ENCODE data around the gene LRRC8B. TPM values are rescaled to one million over a fixed set of nuclear protein-coding genes. Genes with fewer than 3 reads are reported as not detected.

The LRRC8B gene
- total RNA-seq, 1 experiment from 2014 or later, result 42.9 TPM

- H3K9me3 Mint-ChIP-seq (ENCODE audit: low read depth, unreplicated experiment), result no peaks in the 10 kb centered on the region
- TF ChIP-seq CTCF (IDR thresholded peaks at IDR 0.05; ENCODE audit: unreplicated experiment), result no peak
- DNase-seq, result no peak
- no peak overlapping the region for H3K27ac Mint-ChIP-seq (ENCODE audit: unreplicated experiment)
- intact Hi-C loops (cut with micrococcal nuclease; ENCODE audit: unreplicated experiment), result loop anchor here (10.0 kb wide), 1 partner anchor 369 kb away; no protein-coding TSS in a partner anchor
- peaks cover 11% of the 10 kb centered on the region for H3K4me1 Mint-ChIP-seq (ENCODE audit: low read depth, unreplicated experiment)
- peaks cover 17% of the 10 kb centered on the region for H3K36me3 Mint-ChIP-seq (ENCODE audit: insufficient read depth, unreplicated experiment)
- CTCF ChIA-PET, result no interaction called here
- no peak overlapping the region for H3K4me3 Mint-ChIP-seq (ENCODE audit: low read depth, unreplicated experiment)
- BruUV-seq (replicated peaks), result no TSS peak
- no peaks in the 10 kb centered on the region for H3K27me3 Mint-ChIP-seq (ENCODE audit: unreplicated experiment)
These were observed 111.5 kb downstream of the LRRC8B start for GRCh38 chr1:89635825-89636815.

- DNase-seq, result no peak
- Mint-ChIP-seq H3K4me3 (ENCODE audit: low read depth, unreplicated experiment) (no peak overlapping the region), H3K36me3 (ENCODE audit: insufficient read depth, unreplicated experiment) (peaks cover 15% of the 10 kb centered on the region), H3K4me1 (ENCODE audit: low read depth, unreplicated experiment) (peaks cover 11% of the 10 kb centered on the region), H3K27me3 (ENCODE audit: unreplicated experiment) (no peaks in the 10 kb centered on the region), H3K27ac (ENCODE audit: unreplicated experiment) (no peak overlapping the region), H3K9me3 (ENCODE audit: low read depth, unreplicated experiment) (no peaks in the 10 kb centered on the region)
- intact Hi-C loops (cut with micrococcal nuclease; ENCODE audit: unreplicated experiment), result loop anchor here (10.0 kb wide), 1 partner anchor 367 kb away; no protein-coding TSS in a partner anchor
- no peak for TF ChIP-seq CTCF (IDR thresholded peaks at IDR 0.05; ENCODE audit: unreplicated experiment)
- CTCF ChIA-PET, result no interaction called here
- BruUV-seq (replicated peaks), result no TSS peak
These were observed 112.9 kb downstream of the LRRC8B start for GRCh38 chr1:89637496-89637895.

- Mint-ChIP-seq H3K36me3 (ENCODE audit: insufficient read depth, unreplicated experiment) (no peaks in the 10 kb centered on the region), H3K4me3 (ENCODE audit: low read depth, unreplicated experiment) (no peak overlapping the region)
- intact Hi-C loops (cut with micrococcal nuclease; ENCODE audit: unreplicated experiment), result no loop called here
These were observed 115.8 kb downstream of the LRRC8B start for GRCh38 chr1:89640440-89640839.

GRCh38 chr1:89641781-89642180, 117.2 kb downstream of the LRRC8B start:
- Mint-ChIP-seq H3K27ac (ENCODE audit: unreplicated experiment) (no peak overlapping the region), H3K4me1 (ENCODE audit: low read depth, unreplicated experiment) (peaks cover 3% of the 10 kb centered on the region), H3K4me3 (ENCODE audit: low read depth, unreplicated experiment) (no peak overlapping the region), H3K9me3 (ENCODE audit: low read depth, unreplicated experiment) (peaks cover 5% of the 10 kb centered on the region), H3K36me3 (ENCODE audit: insufficient read depth, unreplicated experiment) (no peaks in the 10 kb centered on the region), H3K27me3 (ENCODE audit: unreplicated experiment) (no peaks in the 10 kb centered on the region)
- CTCF ChIA-PET, result no interaction called here
- no peak for TF ChIP-seq CTCF (IDR thresholded peaks at IDR 0.05; ENCODE audit: unreplicated experiment)
- BruUV-seq (replicated peaks), result no TSS peak
- DNase-seq, result no peak
- intact Hi-C loops (cut with micrococcal nuclease; ENCODE audit: unreplicated experiment), result no loop called here

More at GRCh38 chr1:89640440-89640839, 115.8 kb downstream of the LRRC8B start:
- Mint-ChIP-seq H3K27me3 (ENCODE audit: unreplicated experiment) (no peaks in the 10 kb centered on the region), H3K9me3 (ENCODE audit: low read depth, unreplicated experiment) (peaks cover 5% of the 10 kb centered on the region), H3K27ac (ENCODE audit: unreplicated experiment) (no peak overlapping the region), H3K4me1 (ENCODE audit: low read depth, unreplicated experiment) (peaks cover 11% of the 10 kb centered on the region)
- no peak for DNase-seq
- BruUV-seq (replicated peaks), result no TSS peak
- CTCF ChIA-PET, result no interaction called here
- no peak for TF ChIP-seq CTCF (IDR thresholded peaks at IDR 0.05; ENCODE audit: unreplicated experiment)
